Tibial nerve (tissue), 4 donors: ENCODE measurements around the gene LSM12. TPM values are rescaled to one million over a fixed set of nuclear protein-coding genes. Genes with fewer than 3 reads are reported as not detected.
"Not testable (repeated sequence)": the region's sequence is repeated elsewhere in the genome, so short reads cannot be mapped to it uniquely, and the experiment has no call there.

Experiments used
- DNase-seq, 2 donors: peaks; one replicate each; pipeline ENCODE4 v3.0.0-alpha.2; 2019; ENCODE audit warnings: low spot score in 2 of 2
- H3K27ac ChIP-seq, 4 donors: fragments of 200-600 bp; sonication (generic) in 3 of 4; one replicate each; pipeline ENCODE4 v1.5.1; 2017 to 2019; ENCODE audit warnings: mild to moderate bottlenecking in 1 of 4
- H3K27me3 ChIP-seq, 2 donors: fragments of 200-600 bp; sonication (generic) in 1 of 2; one replicate each; pipeline versions ENCODE4 v1.5.1 to v1.6.0; 2017 to 2019
- H3K36me3 ChIP-seq, 3 donors: fragments of 200-600 bp; sonication (generic); one replicate each; pipeline ENCODE4 v1.5.1; 2018 to 2019
- H3K4me1 ChIP-seq, 4 donors: fragments of 200-600 bp; sonication (generic) in 3 of 4; one replicate each; pipeline ENCODE4 v1.5.1; 2017 to 2019
- H3K4me3 ChIP-seq, 4 donors: fragments of 200-600 bp; sonication (generic) in 3 of 4; one replicate each; pipeline ENCODE4 v1.5.1; 2017 to 2019; ENCODE audit warnings: mild to moderate bottlenecking in 1 of 4, moderate library complexity in 1 of 4
- H3K9me3 ChIP-seq, 4 donors: fragments of 200-600 bp; sonication (generic) in 3 of 4; one replicate each; pipeline ENCODE4 v1.5.1; 2017 to 2019
- CTCF ChIP-seq, 5 experiments: fragments of 200-600 bp in 3 of 5; fragments of 450-650 bp in 2 of 5; sonication (generic) in 3 of 5; IDR thresholded peaks; one replicate each; pipeline ENCODE4 v1.5.1; 2016 to 2019; ENCODE audit warnings: antibody characterized with exemption in 5 of 5, mild to moderate bottlenecking in 3 of 5, moderate library complexity in 2 of 5
- EP300 ChIP-seq, 2 donors: sonication (generic); formaldehyde crosslinking; IDR thresholded peaks; one replicate each; pipeline ENCODE4 v1.6.1; 2017; ENCODE audit warnings: antibody characterized with exemption in 2 of 2, mild to moderate bottlenecking in 1 of 2
- POLR2A ChIP-seq, 2 donors: fragments of 450-650 bp; IDR thresholded peaks; one replicate each; pipeline ENCODE4 v1.6.1; 2017; ENCODE audit warnings: antibody characterized with exemption in 2 of 2, mild to moderate bottlenecking in 2 of 2, moderate library complexity in 2 of 2
- WGBS, 2 donors: methylation state at CpG; one replicate each; pipeline ENCODE4 v1.1.5; 2018; 5-methylcytosine and 5-hydroxymethylcytosine counted together
- total RNA-seq, 4 donors: library from RNA; depleted of rRNA; stranded (reverse); fragments of >200 nt; gene quantifications; one replicate each; pipeline ENCODE4 v1.1.0, GENCODE V29; 2016

Gene LSM12
- total RNA-seq, 4 donors from 2014 or later: 18.2 to 37.2 (median 23.9) TPM

- DNase-seq: no peak
- Histone ChIP-seq H3K4me3 (no peak overlapping the region), H3K27ac (no peak overlapping the region), H3K27me3 (no peaks in the 10 kb centered on the region), H3K4me1 (no peaks in the 10 kb centered on the region), H3K9me3 (no peaks in the 10 kb centered on the region), H3K36me3 (peaks cover 0 to 38% (median 0%) of the 10 kb centered on the region in 3 donors)
- no peak for TF ChIP-seq CTCF (IDR thresholded peaks at IDR 0.05)
- no peak for TF ChIP-seq POLR2A (IDR thresholded peaks at IDR 0.05)
- TF ChIP-seq EP300 (IDR thresholded peaks at IDR 0.05): no peak
- 95 to 96% methylated on average over 2 of the region's 2 CpGs for WGBS, 2 donors
Measured at GRCh38 chr17:44022246-44022645, 44.2 kb downstream of the LSM12 start.

- whole genome bisulfite sequencing, 2 donors: 89 to 92% methylated on average over 7 of the region's 7 CpGs
Measured at GRCh38 chr17:44021227-44021626, 45.2 kb downstream of the LSM12 start.

GRCh38 chr17:44014437-44015172 lies 51.9 kb downstream of the LSM12 start, which contains the start of gene TMEM101:
TMEM101 (minus strand) TSS chr17:44014963; CDS start chr17:44014952, 11 bp downstream.
- Histone ChIP-seq H3K4me3 (peak within 1 kb of the TSS; percentile 70 to 94 (median 88)), H3K4me1 (peaks cover 0 to 22% (median 9%) of the 10 kb centered on the region in 4 donors), H3K9me3 (no peaks in the 10 kb centered on the region), H3K27ac (peak within 1 kb of the TSS; percentile 50 to 82 (median 80)), H3K36me3 (peaks cover 0 to 34% (median 0%) of the 10 kb centered on the region in 3 donors), H3K27me3 (no peaks in the 10 kb centered on the region)
- WGBS, 2 donors: 1% methylated on average over 35 to 41 of the region's 43 CpGs
- TF ChIP-seq EP300 (IDR thresholded peaks at IDR 0.05) (peak; percentile 95), CTCF (IDR thresholded peaks at IDR 0.05) (peak in 1 of 5 experiments; percentile 31), POLR2A (IDR thresholded peaks at IDR 0.05) (no peak)
- DNase-seq: peak; percentile 82 to 90

More at GRCh38 chr17:44021227-44021626, 45.2 kb downstream of the LSM12 start:
- not testable (repeated sequence) for H3K9me3 ChIP-seq, H3K4me1 ChIP-seq, H3K27ac ChIP-seq, DNase-seq, H3K4me3 ChIP-seq, H3K27me3 ChIP-seq
- H3K36me3 ChIP-seq: peaks cover 0 to 38% (median 0%) of the 10 kb centered on the region in 3 donors

- peak overlapping the region in 3 of 4 donors; percentile 78 to 82 (median 81) for H3K27ac ChIP-seq
Measured at GRCh38 chr17:44014133-44014436, 52.4 kb downstream of the LSM12 start.

GRCh38 chr17:44012874-44013273 lies 53.6 kb downstream of the LSM12 start:
- TF ChIP-seq CTCF (IDR thresholded peaks at IDR 0.05) (no peak), EP300 (IDR thresholded peaks at IDR 0.05) (no peak), POLR2A (IDR thresholded peaks at IDR 0.05) (no peak)
- no peak overlapping the region for H3K27ac ChIP-seq

More at GRCh38 chr17:44014133-44014436, 52.4 kb downstream of the LSM12 start:
- TF ChIP-seq CTCF (IDR thresholded peaks at IDR 0.05) (no peak), POLR2A (IDR thresholded peaks at IDR 0.05) (no peak), EP300 (IDR thresholded peaks at IDR 0.05) (no peak)
- Histone ChIP-seq H3K27me3 (no peaks in the 10 kb centered on the region), H3K4me3 (peak overlapping the region; percentile 70 to 94 (median 88)), H3K9me3 (no peaks in the 10 kb centered on the region), H3K36me3 (peaks cover 0 to 37% (median 0%) of the 10 kb centered on the region in 3 donors), H3K4me1 (peaks cover 0 to 22% (median 9%) of the 10 kb centered on the region in 4 donors)
- DNase-seq: no peak
- 7 to 17% methylated on average over 8 to 12 of the region's 12 CpGs for WGBS, 2 donors

More at GRCh38 chr17:44012874-44013273, 53.6 kb downstream of the LSM12 start:
- Histone ChIP-seq H3K4me3 (no peak overlapping the region), H3K36me3 (peaks cover 0 to 36% (median 0%) of the 10 kb centered on the region in 3 donors), H3K9me3 (no peaks in the 10 kb centered on the region), H3K4me1 (peaks cover 0 to 27% (median 14%) of the 10 kb centered on the region in 4 donors), H3K27me3 (peaks cover 0 to under 1% of the 10 kb centered on the region in 2 donors)
- no peak for DNase-seq
- WGBS, 2 donors: 89 to 95% methylated on average over 7 to 14 of the region's 14 CpGs
